Measurements from ENCODE around the gene SP6.

- TF ChIP-seq CSDC2 (CRISPR knock-in tag; IDR thresholded peaks at IDR 0.05) (no peak), GLIS3 (CRISPR knock-in tag; IDR thresholded peaks at IDR 0.05) (no peak), TSHZ2 (CRISPR knock-in tag; IDR thresholded peaks at IDR 0.05) (no peak), ARNTL (CRISPR knock-in tag; IDR thresholded peaks at IDR 0.05; ENCODE audit: borderline replicate concordance, low read depth) (no peak), ZC3H10 (CRISPR knock-in tag; IDR thresholded peaks at IDR 0.05) (no peak), ZNF565 (CRISPR knock-in tag; conservative IDR thresholded peaks at IDR 0.05; ENCODE audit: low read depth) (no peak)
Measured at GRCh38 chr17:47867813-47868533, 17.0 kb upstream of the SP6 start.
